Prostate gland (tissue), 2 donors: ENCODE results near the gene ZMYM2. TPM values are rescaled to one million over a fixed set of nuclear protein-coding genes. Genes with fewer than 3 reads are reported as not detected.
"Not testable (repeated sequence)": the region's sequence is repeated elsewhere in the genome, so short reads cannot be mapped to it uniquely, and the experiment has no call there.

Experiments
- DNase-seq: peaks from one replicate; pipeline ENCODE4 v3.0.0-alpha.2; 2019; ENCODE audit warnings: low spot score
- H3K27ac ChIP-seq, 2 donors: fragments of 200-600 bp; sonication (generic); 2 replicates each; pipeline ENCODE4 v1.5.1; 2017 to 2019
- H3K27me3 ChIP-seq: fragments of 200-600 bp; sonication (generic); replicated peaks from 2 replicates; pipeline ENCODE4 v1.5.1; 2019; ENCODE audit not compliant: insufficient read depth
- H3K36me3 ChIP-seq, 2 donors: fragments of 200-600 bp; sonication (generic); 1 replicate in 1 of 2; 2 replicates in 1 of 2; pipeline versions ENCODE4 v1.5.1 to v1.8.1; 2017 to 2019
- H3K4me1 ChIP-seq: fragments of 200-600 bp; sonication (generic); replicated peaks from 2 replicates; pipeline ENCODE4 v1.5.1; 2019
- H3K4me3 ChIP-seq, 2 donors: fragments of 200-600 bp; sonication (generic); 2 replicates each; pipeline ENCODE4 v1.5.1; 2017 to 2019
- H3K9me3 ChIP-seq: fragments of 200-600 bp; sonication (generic); 2 replicates; pipeline ENCODE4 v1.5.1; 2017
- POLR2A ChIP-seq: fragments of 450-650 bp; IDR thresholded peaks from one replicate; pipeline ENCODE4 v1.6.1; 2016; ENCODE audit warnings: antibody characterized with exemption, mild to moderate bottlenecking
- POLR2AphosphoS5 ChIP-seq: sonication (generic); formaldehyde crosslinking; IDR thresholded peaks from one replicate; pipeline ENCODE4 v1.6.1; 2017; ENCODE audit warnings: antibody characterized with exemption
- WGBS: methylation state at CpG from one replicate; pipeline ENCODE4 v1.1.5; 2018; 5-methylcytosine and 5-hydroxymethylcytosine counted together
- intact Hi-C: fragments of 100-400 bp; cut with DNase I; formaldehyde crosslinking; loops from one replicate; pipeline ENCODE4 v1.14.2; 2022
- total RNA-seq, 2 donors: library from RNA; depleted of rRNA; stranded (reverse); fragments of >200 nt; gene quantifications; one replicate each; pipeline ENCODE4 v1.1.0, GENCODE V29; 2016
- TF ChIP-seq, protein P1 (sequence below), 4 experiments: fragments of 200-600 bp in 2 of 4; fragments of 450-650 bp in 2 of 4; sonication (generic) in 2 of 4; IDR thresholded peaks; 1 replicate in 3 of 4; 2 replicates in 1 of 4; pipeline ENCODE4 v1.5.1; 2016 to 2019; ENCODE audit warnings: antibody characterized with exemption in 4 of 4, mild to moderate bottlenecking in 2 of 4, moderate library complexity in 2 of 4

ZMYM2 gene
- total RNA-seq, 2 donors from 2014 or later = 70.7 to 95.6 TPM

DNA sequence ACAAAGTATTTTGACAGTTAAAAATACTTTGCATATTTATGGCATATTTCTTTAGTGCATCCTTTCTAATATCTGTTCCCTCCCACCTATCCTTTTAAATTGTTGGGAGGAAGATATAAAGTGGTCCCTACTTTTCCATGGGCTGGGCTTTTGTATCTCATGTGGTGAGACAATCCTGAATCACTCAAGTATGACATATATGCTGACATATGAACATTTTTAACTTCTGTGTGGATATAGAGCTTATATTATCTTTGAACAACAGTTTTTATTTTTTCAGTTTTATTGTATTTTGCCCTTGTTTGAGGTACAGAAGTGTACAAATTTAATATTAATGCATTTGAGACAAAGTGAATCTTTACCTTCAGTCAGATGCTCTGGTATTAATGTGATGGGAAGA, 3.4 kb downstream of the ZMYM2 start:
- Histone ChIP-seq H3K36me3 (no peaks in the 10 kb centered on the region), H3K27ac (no peak overlapping the region), H3K27me3 (no peaks in the 10 kb centered on the region), H3K9me3 (no peaks in the 10 kb centered on the region), H3K4me1 (peaks cover 5% of the 10 kb centered on the region), H3K4me3 (no peak overlapping the region)
- TF ChIP-seq, protein P1, sequence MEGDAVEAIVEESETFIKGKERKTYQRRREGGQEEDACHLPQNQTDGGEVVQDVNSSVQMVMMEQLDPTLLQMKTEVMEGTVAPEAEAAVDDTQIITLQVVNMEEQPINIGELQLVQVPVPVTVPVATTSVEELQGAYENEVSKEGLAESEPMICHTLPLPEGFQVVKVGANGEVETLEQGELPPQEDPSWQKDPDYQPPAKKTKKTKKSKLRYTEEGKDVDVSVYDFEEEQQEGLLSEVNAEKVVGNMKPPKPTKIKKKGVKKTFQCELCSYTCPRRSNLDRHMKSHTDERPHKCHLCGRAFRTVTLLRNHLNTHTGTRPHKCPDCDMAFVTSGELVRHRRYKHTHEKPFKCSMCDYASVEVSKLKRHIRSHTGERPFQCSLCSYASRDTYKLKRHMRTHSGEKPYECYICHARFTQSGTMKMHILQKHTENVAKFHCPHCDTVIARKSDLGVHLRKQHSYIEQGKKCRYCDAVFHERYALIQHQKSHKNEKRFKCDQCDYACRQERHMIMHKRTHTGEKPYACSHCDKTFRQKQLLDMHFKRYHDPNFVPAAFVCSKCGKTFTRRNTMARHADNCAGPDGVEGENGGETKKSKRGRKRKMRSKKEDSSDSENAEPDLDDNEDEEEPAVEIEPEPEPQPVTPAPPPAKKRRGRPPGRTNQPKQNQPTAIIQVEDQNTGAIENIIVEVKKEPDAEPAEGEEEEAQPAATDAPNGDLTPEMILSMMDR (IDR thresholded peaks at IDR 0.05) = no peak
- DNase-seq = no peak
- intact Hi-C loops = no loop called here

GRCh38 chr13:19962894-19963293, 4.4 kb downstream of the ZMYM2 start:
- Histone ChIP-seq H3K27me3 (no peaks in the 10 kb centered on the region), H3K9me3 (no peaks in the 10 kb centered on the region), H3K36me3 (no peaks in the 10 kb centered on the region), H3K27ac (no peak overlapping the region), H3K4me3 (no peak overlapping the region), H3K4me1 (peaks cover 5% of the 10 kb centered on the region)
- DNase-seq = no peak
- 83% methylated on average over 10 of the region's 10 CpGs for WGBS
- TF ChIP-seq POLR2AphosphoS5 (no peak), POLR2A (no peak)
- TF ChIP-seq, protein P1 (IDR thresholded peaks at IDR 0.05) = no peak
- intact Hi-C loops = no loop called here

DNA sequence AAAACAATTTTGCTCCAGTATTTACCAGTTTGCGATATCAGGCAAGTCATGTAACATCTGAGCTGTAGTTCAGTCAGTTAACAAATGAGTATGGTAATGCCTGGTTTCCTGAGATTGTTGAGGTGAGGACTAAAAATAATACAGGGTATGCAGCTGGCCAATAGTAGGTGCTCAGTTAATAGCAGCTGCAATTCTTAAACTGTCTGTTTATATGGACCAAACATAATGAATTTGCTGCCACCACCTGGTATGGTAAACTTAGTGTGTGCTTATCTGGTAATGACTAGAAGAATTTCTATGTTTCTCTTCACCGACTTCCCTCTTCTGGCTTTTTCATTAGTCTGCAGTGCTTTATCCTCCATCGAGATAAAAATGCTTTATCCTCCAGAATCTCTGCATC, 9.1 kb downstream of the ZMYM2 start:
- no peaks in the 10 kb centered on the region for H3K36me3 ChIP-seq
- H3K4me3 ChIP-seq = no peak overlapping the region
- H3K27ac ChIP-seq = no peak overlapping the region
- intact Hi-C loops = no loop called here
- 93% methylated on average over 3 of the region's 3 CpGs for WGBS
- no peaks in the 10 kb centered on the region for H3K27me3 ChIP-seq
- no peaks in the 10 kb centered on the region for H3K9me3 ChIP-seq
- no peak for DNase-seq
- TF ChIP-seq POLR2A (no peak), POLR2AphosphoS5 (no peak)
- TF ChIP-seq, protein P1 (IDR thresholded peaks at IDR 0.05) = no peak
- no peaks in the 10 kb centered on the region for H3K4me1 ChIP-seq

GRCh38 chr13:19974498-19975009, 16.0 kb downstream of the ZMYM2 start:
- intact Hi-C loops, H3K9me3 ChIP-seq, H3K4me1 ChIP-seq, H3K4me3 ChIP-seq, H3K27me3 ChIP-seq, DNase-seq, H3K36me3 ChIP-seq, H3K27ac ChIP-seq: not testable (repeated sequence)
- WGBS = 93% methylated on average over 7 of the region's 7 CpGs

GRCh38 chr13:19978831-19979437, 20.4 kb downstream of the ZMYM2 start:
- intact Hi-C loops = no loop called here
- TF ChIP-seq POLR2A (no peak), POLR2AphosphoS5 (no peak)
- TF ChIP-seq, protein P1 (IDR thresholded peaks at IDR 0.05) = no peak
- no peak for DNase-seq
- no peaks in the 10 kb centered on the region for H3K36me3 ChIP-seq
- H3K27ac ChIP-seq = no peak overlapping the region
- no peaks in the 10 kb centered on the region for H3K4me1 ChIP-seq
- WGBS = 99% methylated on average over 4 of the region's 4 CpGs
- H3K9me3 ChIP-seq = no peaks in the 10 kb centered on the region
- no peaks in the 10 kb centered on the region for H3K27me3 ChIP-seq
- H3K4me3 ChIP-seq = no peak overlapping the region
